GM12872 (cell line): Measurements from ENCODE around the gene RPL37.

Experiments
- TF ChIP-seq, protein P1 (sequence below): IDR thresholded peaks from 3 replicates; pipeline ENCODE4 v1.5.1; 2011; ENCODE audit warnings: low read depth, mild to moderate bottlenecking, low read length, moderate library complexity; ENCODE audit not compliant: insufficient read depth

Gene RPL37

GRCh38 chr5:40813698-40814281 lies 21.2 kb downstream of the RPL37 start:
- TF ChIP-seq, protein P1, sequence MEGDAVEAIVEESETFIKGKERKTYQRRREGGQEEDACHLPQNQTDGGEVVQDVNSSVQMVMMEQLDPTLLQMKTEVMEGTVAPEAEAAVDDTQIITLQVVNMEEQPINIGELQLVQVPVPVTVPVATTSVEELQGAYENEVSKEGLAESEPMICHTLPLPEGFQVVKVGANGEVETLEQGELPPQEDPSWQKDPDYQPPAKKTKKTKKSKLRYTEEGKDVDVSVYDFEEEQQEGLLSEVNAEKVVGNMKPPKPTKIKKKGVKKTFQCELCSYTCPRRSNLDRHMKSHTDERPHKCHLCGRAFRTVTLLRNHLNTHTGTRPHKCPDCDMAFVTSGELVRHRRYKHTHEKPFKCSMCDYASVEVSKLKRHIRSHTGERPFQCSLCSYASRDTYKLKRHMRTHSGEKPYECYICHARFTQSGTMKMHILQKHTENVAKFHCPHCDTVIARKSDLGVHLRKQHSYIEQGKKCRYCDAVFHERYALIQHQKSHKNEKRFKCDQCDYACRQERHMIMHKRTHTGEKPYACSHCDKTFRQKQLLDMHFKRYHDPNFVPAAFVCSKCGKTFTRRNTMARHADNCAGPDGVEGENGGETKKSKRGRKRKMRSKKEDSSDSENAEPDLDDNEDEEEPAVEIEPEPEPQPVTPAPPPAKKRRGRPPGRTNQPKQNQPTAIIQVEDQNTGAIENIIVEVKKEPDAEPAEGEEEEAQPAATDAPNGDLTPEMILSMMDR, result no peak

- TF ChIP-seq, protein P1, result no peak
These were observed 22.9 kb downstream of the RPL37 start for GRCh38 chr5:40812125-40812524.

DNA sequence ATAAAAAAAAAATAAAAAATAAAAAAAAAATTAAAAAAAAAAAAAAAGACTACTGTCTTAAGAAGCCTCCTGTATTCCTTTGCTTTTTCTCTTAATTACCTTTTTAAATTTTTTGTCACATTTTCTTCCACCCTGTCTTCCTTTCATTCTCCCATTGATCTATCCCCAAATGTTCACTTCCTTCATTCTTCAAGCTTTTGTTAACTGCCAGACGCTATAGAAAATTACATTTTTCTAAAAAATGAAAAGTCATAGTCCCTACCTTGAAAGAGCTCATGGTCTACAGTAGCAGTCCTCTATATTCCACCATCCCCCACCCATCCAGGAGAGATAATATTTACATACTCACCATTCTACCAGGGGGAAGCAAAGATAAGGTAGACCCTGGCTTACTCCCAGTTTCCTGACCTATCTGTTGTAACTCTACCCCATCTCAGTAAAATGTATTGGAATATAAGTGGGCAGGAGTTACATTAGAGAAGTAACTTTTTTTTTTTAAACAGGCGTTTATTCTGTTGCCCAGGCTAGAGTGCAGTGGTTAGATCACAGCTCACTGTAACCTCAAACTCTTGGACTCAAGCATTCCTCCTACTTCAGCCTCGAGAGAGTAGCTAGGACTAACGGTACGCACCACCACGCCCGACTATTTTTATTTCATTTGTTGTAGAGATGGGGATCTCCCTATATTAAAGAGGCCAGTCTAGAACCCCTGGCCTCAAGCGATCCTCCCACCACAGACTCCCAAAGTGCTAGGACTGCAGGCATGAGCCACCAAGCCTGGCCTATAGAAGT lies 33.1 kb downstream of the RPL37 start:
- TF ChIP-seq, protein P1, result no peak

DNA sequence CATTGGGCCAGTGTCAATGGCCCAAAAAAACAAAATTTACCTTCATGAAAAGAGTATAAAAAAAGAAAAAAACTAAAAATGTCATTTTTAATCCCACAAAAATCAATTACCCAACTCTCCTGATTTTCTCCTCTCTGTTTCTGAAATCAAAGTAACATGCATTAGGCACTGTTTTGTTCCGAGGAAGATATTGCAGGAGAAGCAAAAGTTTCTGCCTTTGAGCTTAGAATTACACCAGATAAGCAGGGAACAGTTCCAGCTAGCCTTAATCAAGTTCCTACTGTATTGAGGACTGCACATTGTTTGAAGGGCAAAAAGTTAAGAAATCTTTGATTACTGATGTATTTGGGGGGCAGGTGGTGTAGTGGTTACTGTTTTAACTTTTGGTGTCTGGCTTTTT lies 35.8 kb downstream of the RPL37 start:
- TF ChIP-seq, protein P1, result no peak

DNA sequence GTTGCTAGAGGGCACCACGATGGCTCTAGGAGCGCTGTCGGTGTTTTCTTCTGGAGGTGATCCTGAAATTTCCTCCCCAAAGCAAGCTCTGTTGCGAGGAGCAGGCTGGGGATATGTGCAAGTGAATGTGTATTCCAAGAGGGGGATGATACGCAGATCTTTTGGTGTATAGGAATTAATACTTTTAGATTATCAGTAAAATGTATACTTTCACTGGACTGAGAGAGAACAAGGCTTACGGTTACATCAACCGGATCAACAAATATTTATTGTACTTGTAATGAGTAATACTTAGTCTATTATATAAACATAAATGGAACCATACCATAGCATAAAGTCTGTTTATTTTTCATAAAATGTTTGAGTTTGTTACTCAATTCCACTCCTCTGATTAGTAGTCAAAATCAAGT lies 36.2 kb downstream of the RPL37 start:
- TF ChIP-seq, protein P1, result no peak

DNA sequence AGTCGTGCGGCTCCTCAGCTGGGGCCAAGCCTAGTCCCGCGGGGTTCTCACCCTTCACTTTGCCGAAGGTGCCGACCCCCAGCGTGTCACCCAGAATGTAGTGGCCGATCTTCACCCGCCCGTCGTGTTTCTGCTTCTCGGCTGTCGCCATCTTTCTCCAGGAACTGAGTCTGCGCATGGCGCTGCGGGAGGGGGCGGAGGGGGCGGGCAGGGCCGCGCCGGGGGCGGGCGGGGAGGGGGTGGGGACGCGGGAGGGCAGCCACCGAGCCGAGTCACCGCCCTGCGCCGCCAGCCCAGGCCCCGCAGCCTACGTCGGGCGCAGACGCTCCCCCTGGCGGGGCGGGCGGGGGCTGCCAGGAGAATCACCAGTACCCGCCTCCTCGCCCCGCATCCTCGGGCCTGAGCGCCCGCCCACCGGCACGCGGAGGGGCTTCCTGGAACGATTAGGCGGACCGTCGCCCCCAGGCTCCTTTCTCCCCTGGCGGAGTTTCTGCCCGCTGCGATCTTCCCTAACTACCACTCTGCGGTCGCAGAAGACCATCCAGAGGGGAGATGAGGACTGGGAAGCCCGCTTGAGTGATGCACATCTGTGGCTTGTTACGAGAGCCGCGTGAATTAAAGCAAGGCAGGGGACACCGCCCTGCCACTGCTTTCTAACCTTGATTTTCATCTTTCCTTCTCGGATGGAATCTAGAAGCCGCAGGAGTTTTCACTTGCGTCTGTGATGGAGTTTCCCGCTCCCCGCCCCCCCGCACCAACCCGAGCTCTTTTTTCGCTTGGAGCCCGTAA lies 36.8 kb downstream of the RPL37 start, which contains the start of gene PRKAA1:
Gene PRKAA1, minus strand, starts transcription at position 363 of the 789 bp plus-strand sequence. Its CDS starts 185 bp downstream, at position 178.
- TF ChIP-seq, protein P1, result peak; percentile 64; the same call in 2 of the 3 replicates

DNA sequence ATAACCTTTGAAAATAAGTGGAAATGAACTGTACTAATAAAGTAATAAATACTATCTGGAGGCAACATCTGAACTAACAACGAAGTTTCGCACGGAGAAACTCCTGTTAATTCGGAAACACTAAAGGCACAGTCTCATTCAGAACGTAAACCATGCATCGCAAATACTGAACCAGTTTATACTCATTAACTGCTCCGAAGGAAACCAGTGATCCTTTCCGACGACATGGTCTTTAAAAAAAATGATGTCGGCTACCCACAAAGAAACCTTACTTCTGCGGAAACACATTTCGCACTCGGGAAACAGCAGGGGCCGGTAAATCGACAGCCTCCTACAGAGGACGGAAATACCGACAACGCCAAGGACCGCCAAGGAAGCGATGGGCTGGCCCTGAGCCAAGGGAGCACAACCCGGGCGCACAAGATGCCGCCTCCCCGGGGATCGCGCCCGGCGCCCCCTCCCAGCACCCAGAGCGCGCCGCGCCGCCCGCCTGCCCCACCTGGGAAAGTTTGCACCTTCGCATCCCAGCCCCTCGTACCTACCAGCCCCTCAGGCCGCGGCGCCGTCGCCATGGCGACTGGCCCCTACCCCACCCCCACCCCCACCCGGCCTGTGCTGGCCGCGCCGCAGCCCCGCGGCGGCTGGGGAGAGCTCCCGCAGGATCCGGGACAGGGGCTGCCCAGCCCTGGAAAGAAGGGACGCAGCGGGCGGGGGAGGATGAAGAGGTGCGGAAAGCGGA lies 37.6 kb downstream of the RPL37 start:
- TF ChIP-seq, protein P1, result no peak
